Activated T-helper 1 cell treated with anti-CD3 and anti-CD28 coated beads, Interleukin-12 subunit alpha, Interleukin-12 subunit beta, Interleukin-2, Interleukin-4 antibody, amounts not matched to agents 30 ng/mL and 10 ng/mL and 1 ng/mL, durations not matched to agents 14 hours and 24 hours and 36 hours (primary cell): ENCODE measurements around the gene LRP1-AS. TPM values are rescaled to one million over a fixed set of nuclear protein-coding genes. Genes with fewer than 3 reads are reported as not detected.

Experiments used
- DNase-seq: peaks from one replicate; pipeline ENCODE4 v3.0.0; 2021; ENCODE audit warnings: low spot score
- H3K27ac Mint-ChIP-seq: one replicate; pipeline ENCODE4 v1.8.0; 2021; ENCODE audit warnings: mild to moderate bottlenecking, mixed read lengths
- H3K27me3 Mint-ChIP-seq: one replicate; pipeline ENCODE4 v1.8.0; 2022; ENCODE audit warnings: mild to moderate bottlenecking, moderate library complexity, mixed read lengths; ENCODE audit not compliant: insufficient read depth
- H3K36me3 Mint-ChIP-seq: one replicate; pipeline ENCODE4 v1.8.0; 2021; ENCODE audit warnings: low read depth, mixed read lengths
- H3K4me1 Mint-ChIP-seq: one replicate; pipeline ENCODE4 v1.8.0; 2021; ENCODE audit warnings: low read depth, mixed read lengths
- H3K4me3 Mint-ChIP-seq: one replicate; pipeline ENCODE4 v1.8.0; 2021; ENCODE audit warnings: mild to moderate bottlenecking, moderate library complexity, mixed read lengths
- H3K9me3 Mint-ChIP-seq: one replicate; pipeline ENCODE4 v1.8.0; 2021; ENCODE audit warnings: mixed read lengths
- intact Hi-C: fragments of 100-400 bp; cut with micrococcal nuclease; formaldehyde crosslinking; loops from one replicate; pipeline ENCODE4 v1.15.1; 2024
- total RNA-seq: library from RNA; stranded (reverse); gene quantifications from 2 replicates; pipeline ENCODE4 v1.2.3, GENCODE V29; 2022

LRP1-AS gene
- total RNA-seq, 1 donor from 2014 or later = not detected

- Mint-ChIP-seq H3K4me3 (no peak overlapping the region), H3K9me3 (no peaks in the 10 kb centered on the region), H3K27me3 (peaks cover 4% of the 10 kb centered on the region), H3K27ac (no peak overlapping the region), H3K36me3 (no peaks in the 10 kb centered on the region), H3K4me1 (peaks cover 6% of the 10 kb centered on the region)
- intact Hi-C loops = no loop called here
- no peak for DNase-seq
Observed at GRCh38 chr12:57187222-57188089, 40.0 kb upstream of the LRP1-AS start.

GRCh38 chr12:57185906-57186508, 38.6 kb upstream of the LRP1-AS start:
- H3K9me3 Mint-ChIP-seq = no peaks in the 10 kb centered on the region
- peaks cover 4% of the 10 kb centered on the region for H3K27me3 Mint-ChIP-seq
- intact Hi-C loops = no loop called here
- no peaks in the 10 kb centered on the region for H3K36me3 Mint-ChIP-seq
- peaks cover 6% of the 10 kb centered on the region for H3K4me1 Mint-ChIP-seq
- no peak overlapping the region for H3K27ac Mint-ChIP-seq
- H3K4me3 Mint-ChIP-seq = no peak overlapping the region
- DNase-seq = no peak

GRCh38 chr12:57185403-57185802, 38.0 kb upstream of the LRP1-AS start:
- intact Hi-C loops = no loop called here
- no peaks in the 10 kb centered on the region for H3K36me3 Mint-ChIP-seq

GRCh38 chr12:57183939-57184725, 36.7 kb upstream of the LRP1-AS start:
- no peaks in the 10 kb centered on the region for H3K36me3 Mint-ChIP-seq

More at GRCh38 chr12:57185403-57185802, 38.0 kb upstream of the LRP1-AS start:
- Mint-ChIP-seq H3K4me1 (peaks cover 6% of the 10 kb centered on the region), H3K27ac (no peak overlapping the region), H3K9me3 (no peaks in the 10 kb centered on the region), H3K27me3 (peaks cover 4% of the 10 kb centered on the region), H3K4me3 (no peak overlapping the region)
- DNase-seq = no peak

GRCh38 chr12:57182918-57183575, 35.6 kb upstream of the LRP1-AS start:
- H3K4me1 Mint-ChIP-seq = peaks cover 6% of the 10 kb centered on the region
- peaks cover 6% of the 10 kb centered on the region for H3K27me3 Mint-ChIP-seq
- no peaks in the 10 kb centered on the region for H3K9me3 Mint-ChIP-seq
- peak; percentile 65 for DNase-seq
- no peak overlapping the region for H3K4me3 Mint-ChIP-seq
- no peaks in the 10 kb centered on the region for H3K36me3 Mint-ChIP-seq
- intact Hi-C loops = loop anchor here (1.0 kb wide), 4 partner anchors 59 to 426 kb away; no protein-coding TSS in a partner anchor
- peak overlapping the region; percentile 34 for H3K27ac Mint-ChIP-seq

More at GRCh38 chr12:57183939-57184725, 36.7 kb upstream of the LRP1-AS start:
- no peak for DNase-seq
- Mint-ChIP-seq H3K27me3 (peaks cover 4% of the 10 kb centered on the region), H3K27ac (no peak overlapping the region), H3K4me1 (peaks cover 6% of the 10 kb centered on the region), H3K9me3 (no peaks in the 10 kb centered on the region), H3K4me3 (no peak overlapping the region)
- intact Hi-C loops = loop anchor here (1.0 kb wide), 4 partner anchors 60 to 427 kb away; no protein-coding TSS in a partner anchor

GRCh38 chr12:57181561-57182155, 34.2 kb upstream of the LRP1-AS start:
- Mint-ChIP-seq H3K27me3 (peaks cover 3% of the 10 kb centered on the region), H3K4me1 (peaks cover 6% of the 10 kb centered on the region), H3K27ac (no peak overlapping the region), H3K36me3 (no peaks in the 10 kb centered on the region), H3K4me3 (no peak overlapping the region), H3K9me3 (no peaks in the 10 kb centered on the region)
- no peak for DNase-seq
- intact Hi-C loops = no loop called here

GRCh38 chr12:57181072-57181471, 33.7 kb upstream of the LRP1-AS start:
- intact Hi-C loops = no loop called here
- DNase-seq = no peak
- Mint-ChIP-seq H3K4me1 (peaks cover 6% of the 10 kb centered on the region), H3K27me3 (peaks cover 3% of the 10 kb centered on the region), H3K36me3 (no peaks in the 10 kb centered on the region), H3K9me3 (no peaks in the 10 kb centered on the region), H3K27ac (no peak overlapping the region), H3K4me3 (no peak overlapping the region)

GRCh38 chr12:57180321-57180989, 33.0 kb upstream of the LRP1-AS start:
- Mint-ChIP-seq H3K4me1 (peaks cover 6% of the 10 kb centered on the region), H3K27me3 (peaks cover 3% of the 10 kb centered on the region), H3K9me3 (no peaks in the 10 kb centered on the region), H3K27ac (no peak overlapping the region), H3K36me3 (no peaks in the 10 kb centered on the region), H3K4me3 (no peak overlapping the region)
- intact Hi-C loops = no loop called here
- no peak for DNase-seq

GRCh38 chr12:57179331-57180086, 32.1 kb upstream of the LRP1-AS start:
- Mint-ChIP-seq H3K27me3 (peaks cover 3% of the 10 kb centered on the region), H3K9me3 (no peaks in the 10 kb centered on the region), H3K4me1 (peaks cover 6% of the 10 kb centered on the region), H3K36me3 (no peaks in the 10 kb centered on the region), H3K4me3 (no peak overlapping the region), H3K27ac (no peak overlapping the region)
- no peak for DNase-seq
- intact Hi-C loops = no loop called here

- peaks cover 6% of the 10 kb centered on the region for H3K4me1 Mint-ChIP-seq
Observed at GRCh38 chr12:57178213-57178612, 30.8 kb upstream of the LRP1-AS start.

GRCh38 chr12:57177354-57177753, 29.9 kb upstream of the LRP1-AS start:
- H3K36me3 Mint-ChIP-seq = no peaks in the 10 kb centered on the region
- H3K4me1 Mint-ChIP-seq = no peaks in the 10 kb centered on the region
- no peak overlapping the region for H3K4me3 Mint-ChIP-seq
- peaks cover 3% of the 10 kb centered on the region for H3K27me3 Mint-ChIP-seq
- intact Hi-C loops = no loop called here
- no peak overlapping the region for H3K27ac Mint-ChIP-seq
- no peaks in the 10 kb centered on the region for H3K9me3 Mint-ChIP-seq
- DNase-seq = no peak

More at GRCh38 chr12:57178213-57178612, 30.8 kb upstream of the LRP1-AS start:
- intact Hi-C loops = no loop called here
- H3K27me3 Mint-ChIP-seq = peaks cover 3% of the 10 kb centered on the region
- H3K36me3 Mint-ChIP-seq = no peaks in the 10 kb centered on the region
- H3K4me3 Mint-ChIP-seq = no peak overlapping the region
- H3K27ac Mint-ChIP-seq = no peak overlapping the region
- H3K9me3 Mint-ChIP-seq = no peaks in the 10 kb centered on the region
- DNase-seq = no peak
